ENCODE results near the gene RPE.

GRCh38 chr2:210009126-210009525, 6.7 kb downstream of the RPE start:
- TF ChIP-seq CREB1 (IDR thresholded peaks at IDR 0.05; ENCODE audit: low read depth) (no peak), FOXM1 (IDR thresholded peaks at IDR 0.05; ENCODE audit: borderline replicate concordance, low read depth) (no peak), TEAD4 (IDR thresholded peaks at IDR 0.05) (no peak), RAD21 (IDR thresholded peaks at IDR 0.05; ENCODE audit: low read depth) (no peak), YY1 (IDR thresholded peaks at IDR 0.05; ENCODE audit: low read depth) (no peak), CEBPB (IDR thresholded peaks at IDR 0.05) (no peak), TAF1 (IDR thresholded peaks at IDR 0.05; ENCODE audit: low read depth) (no peak), REST (IDR thresholded peaks at IDR 0.05; ENCODE audit: low read depth) (no peak), EGR1 (IDR thresholded peaks at IDR 0.05) (no peak), TCF12 (IDR thresholded peaks at IDR 0.05; ENCODE audit: low read depth) (no peak), EP300 (IDR thresholded peaks at IDR 0.05; ENCODE audit: borderline replicate concordance) (no peak)

All from Ishikawa (cell line).